GM23338 (cell line): ENCODE results near the gene CPXM2. TPM values are rescaled to one million over a fixed set of nuclear protein-coding genes. Genes with fewer than 3 reads are reported as not detected.

Source experiments
- ATAC-seq: fragments of 200-7000 bp; cut with Tn5 transposase; 3 replicates; pipeline ENCODE4 v1.9.1; 2020
- DNase-seq: peaks from one replicate; pipeline ENCODE4 v3.0.0-alpha.2; 2015; ENCODE audit warnings: low spot score
- H2AFZ ChIP-seq: fragments of 200-600 bp; sonication (generic); 2 replicates; pipeline ENCODE4 v1.8.0; 2016; ENCODE audit warnings: antibody characterized with exemption, mild to moderate bottlenecking, moderate library complexity
- H3F3A ChIP-seq: fragments of 200-600 bp; sonication (generic); replicated peaks from 2 replicates; pipeline ENCODE4 v1.8.0; 2017; ENCODE audit warnings: antibody characterized with exemption, mixed run types, low read depth
- H3K27ac ChIP-seq: fragments of 200-600 bp; sonication (generic); 2 replicates; pipeline ENCODE4 v1.6.1; 2016; ENCODE audit warnings: low read depth
- H3K27me3 ChIP-seq: fragments of 200-600 bp; sonication (generic); 2 replicates; pipeline ENCODE4 v1.8.0; 2016; ENCODE audit warnings: mild to moderate bottlenecking, mixed run types, moderate library complexity; ENCODE audit not compliant: insufficient read depth
- H3K36me3 ChIP-seq: fragments of 200-600 bp; sonication (generic); 2 replicates; pipeline ENCODE4 v1.8.0; 2016; ENCODE audit warnings: mild to moderate bottlenecking; ENCODE audit not compliant: insufficient read depth
- H3K4me1 ChIP-seq: fragments of 200-600 bp; sonication (generic); 2 replicates; pipeline ENCODE4 v1.8.0; 2016; ENCODE audit warnings: mild to moderate bottlenecking, moderate library complexity; ENCODE audit not compliant: insufficient read depth
- H3K4me2 ChIP-seq: fragments of 200-600 bp; sonication (generic); 2 replicates; pipeline ENCODE4 v1.7.1; 2017; ENCODE audit warnings: mixed run types
- H3K4me3 ChIP-seq: fragments of 200-600 bp; sonication (generic); 2 replicates; pipeline ENCODE4 v1.6.1; 2016; ENCODE audit warnings: mixed run types
- H3K79me2 ChIP-seq: fragments of 200-600 bp; sonication (generic); replicated peaks from 2 replicates; pipeline ENCODE4 v1.8.0; 2017; ENCODE audit warnings: mild to moderate bottlenecking; ENCODE audit not compliant: insufficient read depth
- H3K9me2 ChIP-seq: fragments of 200-600 bp; sonication (generic); 2 replicates; pipeline ENCODE4 v1.8.0; 2017; ENCODE audit not compliant: insufficient read depth
- H4K20me1 ChIP-seq: fragments of 200-600 bp; sonication (generic); replicated peaks from 2 replicates; pipeline ENCODE4 v1.8.0; 2017; ENCODE audit warnings: mild to moderate bottlenecking; ENCODE audit not compliant: insufficient read depth
- H3K27ac Mint-ChIP-seq: 2 replicates; pipeline ENCODE4 v1.8.0; 2020; ENCODE audit warnings: inconsistent platforms, mild to moderate bottlenecking, moderate library complexity, mixed read lengths
- H3K27me3 Mint-ChIP-seq: 3 replicates; pipeline ENCODE4 v1.8.0; 2022; ENCODE audit warnings: low read depth, mild to moderate bottlenecking, moderate library complexity, mixed read lengths, inconsistent platforms; ENCODE audit not compliant: insufficient read depth, poor library complexity
- H3K36me3 Mint-ChIP-seq: 3 replicates; pipeline ENCODE4 v1.8.0; 2021; ENCODE audit warnings: low read depth, mild to moderate bottlenecking, inconsistent platforms, moderate library complexity, mixed read lengths
- H3K4me1 Mint-ChIP-seq: 3 replicates; pipeline ENCODE4 v1.8.0; 2020; ENCODE audit warnings: mild to moderate bottlenecking, inconsistent platforms, mixed read lengths
- H3K4me3 Mint-ChIP-seq: 3 replicates; pipeline ENCODE4 v1.8.0; 2021; ENCODE audit warnings: moderate library complexity, mild to moderate bottlenecking, inconsistent platforms, mixed read lengths
- H3K9me3 Mint-ChIP-seq: 3 replicates; pipeline ENCODE4 v1.8.0; 2020; ENCODE audit warnings: moderate library complexity, mild to moderate bottlenecking, inconsistent platforms, mixed read lengths
- CREB1 ChIP-seq: fragments of 250-450 bp; sonication (Bioruptor Pico); IDR thresholded peaks from 2 replicates; pipeline ENCODE4 v1.5.0; 2020; ENCODE audit warnings: low read depth, mild to moderate bottlenecking, moderate library complexity
- CTCF ChIP-seq, 2 experiments: fragments of 200-600 bp in 1 of 2; sonication (generic) in 1 of 2; conservative IDR thresholded peaks; 2 replicates each; pipeline versions ENCODE4 v1.5.1 to v1.6.1; 2016 to 2017; ENCODE audit warnings: antibody characterized with exemption in 2 of 2, low read depth in 2 of 2, mild to moderate bottlenecking in 2 of 2, moderate library complexity in 1 of 2
- EZH2 ChIP-seq: fragments of 200-600 bp; sonication (generic); IDR thresholded peaks from one replicate; pipeline ENCODE4 v1.8.0; 2017; ENCODE audit warnings: antibody characterized with exemption, mild to moderate bottlenecking, low read depth; ENCODE audit not compliant: unreplicated experiment
- EZH2phosphoT487 ChIP-seq: fragments of 200-600 bp; sonication (generic); IDR thresholded peaks from one replicate; pipeline ENCODE4 v1.8.1; 2018; ENCODE audit warnings: antibody characterized with exemption; ENCODE audit not compliant: unreplicated experiment
- POLR2AphosphoS5 ChIP-seq: IDR thresholded peaks from 2 replicates; pipeline ENCODE4 v1.6.1; 2016; ENCODE audit warnings: antibody characterized with exemption, low read depth
- REST ChIP-seq: IDR thresholded peaks from one replicate; pipeline ENCODE4 v1.6.1; 2018; ENCODE audit warnings: antibody characterized with exemption; ENCODE audit not compliant: unreplicated experiment
- STAT1 ChIP-seq: IDR thresholded peaks from one replicate; pipeline ENCODE4 v1.6.1; 2016; ENCODE audit warnings: antibody characterized with exemption; ENCODE audit not compliant: unreplicated experiment
- ZNF331 ChIP-seq: fragments of 250-450 bp; sonication (Bioruptor Pico); IDR thresholded peaks from 2 replicates; pipeline ENCODE4 v1.5.0; 2020; ENCODE audit warnings: low read depth, mild to moderate bottlenecking, moderate library complexity
- ZNF462 ChIP-seq: fragments of 250-450 bp; sonication (Bioruptor Pico); IDR thresholded peaks from 2 replicates; pipeline ENCODE4 v1.5.0; 2020; ENCODE audit warnings: mild to moderate bottlenecking, moderate library complexity
- polyA plus RNA-seq: library from polyadenylated mRNA; unstranded; fragments of >200 nt; fragmentation: Nextera tagmentation; extraction: Ambion mirVana; gene quantifications from 2 replicates; pipeline ENCODE4 v1.2.1, GENCODE V29; 2016
- total RNA-seq: library from RNA; depleted of rRNA; stranded (reverse); fragments of >200 nt; shearing (Covaris generic); gene quantifications from 2 replicates; pipeline ENCODE4 v1.2.3, GENCODE V29; 2014
- TF ChIP-seq, protein P1 (sequence below): IDR thresholded peaks from 2 replicates; pipeline ENCODE4 v1.6.1; 2016; ENCODE audit warnings: antibody characterized with exemption

CPXM2 gene
- total and polyA plus RNA-seq, 2 experiments from 2014 or later: 1.6 to 8.1 TPM

- Histone ChIP-seq H3K4me1 (no peaks in the 10 kb centered on the region), H3K79me2 (no peaks in the 10 kb centered on the region), H3K4me3 (no peak overlapping the region), H4K20me1 (no peaks in the 10 kb centered on the region), H3K27me3 (no peaks in the 10 kb centered on the region), H3K4me2 (no peak overlapping the region), H3F3A (no peaks in the 10 kb centered on the region), H3K27ac (no peak overlapping the region), H2AFZ (no peak overlapping the region), H3K9me2 (no peaks in the 10 kb centered on the region), H3K36me3 (no peaks in the 10 kb centered on the region)
- H3K4me1 Mint-ChIP-seq: no peaks in the 10 kb centered on the region
- DNase-seq (no peak), ATAC-seq (no peak)
- TF ChIP-seq ZNF462 (CRISPR knock-in tag) (no peak), STAT1 (no peak), REST (no peak), CTCF (conservative IDR thresholded peaks at IDR 0.05; ENCODE audit: low read depth in 2 of 2) (no peak), POLR2AphosphoS5 (no peak), EZH2 (no peak), ZNF331 (CRISPR knock-in tag) (no peak), EZH2phosphoT487 (no peak), CREB1 (no peak)
- TF ChIP-seq, protein P1, sequence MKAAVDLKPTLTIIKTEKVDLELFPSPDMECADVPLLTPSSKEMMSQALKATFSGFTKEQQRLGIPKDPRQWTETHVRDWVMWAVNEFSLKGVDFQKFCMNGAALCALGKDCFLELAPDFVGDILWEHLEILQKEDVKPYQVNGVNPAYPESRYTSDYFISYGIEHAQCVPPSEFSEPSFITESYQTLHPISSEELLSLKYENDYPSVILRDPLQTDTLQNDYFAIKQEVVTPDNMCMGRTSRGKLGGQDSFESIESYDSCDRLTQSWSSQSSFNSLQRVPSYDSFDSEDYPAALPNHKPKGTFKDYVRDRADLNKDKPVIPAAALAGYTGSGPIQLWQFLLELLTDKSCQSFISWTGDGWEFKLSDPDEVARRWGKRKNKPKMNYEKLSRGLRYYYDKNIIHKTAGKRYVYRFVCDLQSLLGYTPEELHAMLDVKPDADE: no peak
- H3K4me3 Mint-ChIP-seq: no peak overlapping the region
- peaks cover 18% of the 10 kb centered on the region for H3K27me3 Mint-ChIP-seq
- peaks cover 51% of the 10 kb centered on the region for H3K9me3 Mint-ChIP-seq
- H3K36me3 Mint-ChIP-seq: peaks cover 22% of the 10 kb centered on the region; the same call in 2 of the 3 replicates
- H3K27ac Mint-ChIP-seq: no peak overlapping the region
Measured at GRCh38 chr10:123930340-123931001, 38.9 kb upstream of the CPXM2 start.
